Vagina (tissue), 2 donors: ENCODE measurements around the gene MAX. TPM values are rescaled to one million over a fixed set of nuclear protein-coding genes. Genes with fewer than 3 reads are reported as not detected.
A peak's percentile ranks its signal among the peaks of the same experiment; 100 is the strongest.

Source experiments
- DNase-seq, 2 donors: peaks; one replicate each; pipeline ENCODE4 v3.0.0-alpha.2; 2017; ENCODE audit errors: extremely low spot score in 2 of 2
- H3K27ac ChIP-seq: fragments of 200-600 bp; sonication (generic); one replicate; pipeline ENCODE4 v1.5.1; 2019
- H3K27me3 ChIP-seq: fragments of 200-600 bp; sonication (generic); one replicate; pipeline ENCODE4 v1.5.1; 2019
- H3K36me3 ChIP-seq, 2 donors: fragments of 200-600 bp; sonication (generic); one replicate each; pipeline ENCODE4 v1.5.1; 2017 to 2019
- H3K4me1 ChIP-seq: fragments of 200-600 bp; sonication (generic); one replicate; pipeline ENCODE4 v1.5.1; 2019
- H3K4me3 ChIP-seq, 2 donors: fragments of 200-600 bp; sonication (generic); 1 replicate in 1 of 2; 2 replicates in 1 of 2; pipeline ENCODE4 v1.5.1; 2016 to 2019
- H3K9me3 ChIP-seq: fragments of 200-600 bp; sonication (generic); one replicate; pipeline ENCODE4 v1.5.1; 2019
- POLR2A ChIP-seq, 2 donors: fragments of 450-650 bp; IDR thresholded peaks; one replicate each; pipeline ENCODE4 v1.6.1; 2017; ENCODE audit warnings: antibody characterized with exemption in 2 of 2, mild to moderate bottlenecking in 2 of 2, moderate library complexity in 2 of 2
- POLR2AphosphoS5 ChIP-seq, 2 donors: sonication (generic); formaldehyde crosslinking; IDR thresholded peaks; one replicate each; pipeline ENCODE4 v1.9.0; 2017; ENCODE audit warnings: antibody characterized with exemption in 2 of 2, mild to moderate bottlenecking in 2 of 2, low read depth in 1 of 2; ENCODE audit not compliant: insufficient read depth in 1 of 2
- intact Hi-C: fragments of 100-400 bp; cut with DNase I; formaldehyde crosslinking; loops from one replicate; pipeline ENCODE4 v1.15.1; 2023
- total RNA-seq: library from RNA; depleted of rRNA; stranded (reverse); fragments of >200 nt; gene quantifications from one replicate; pipeline ENCODE4 v1.2.3, GENCODE V29; 2016
- TF ChIP-seq, protein P1 (sequence below), 3 experiments: fragments of 450-650 bp in 2 of 3; fragments of 200-600 bp in 1 of 3; sonication (generic) in 1 of 3; IDR thresholded peaks; one replicate each; pipeline ENCODE4 v1.5.1; 2017 to 2019; ENCODE audit warnings: antibody characterized with exemption in 3 of 3, mild to moderate bottlenecking in 2 of 3, moderate library complexity in 2 of 3

Gene MAX
- total RNA-seq, 1 donor from 2014 or later, result 71.7 TPM

DNA sequence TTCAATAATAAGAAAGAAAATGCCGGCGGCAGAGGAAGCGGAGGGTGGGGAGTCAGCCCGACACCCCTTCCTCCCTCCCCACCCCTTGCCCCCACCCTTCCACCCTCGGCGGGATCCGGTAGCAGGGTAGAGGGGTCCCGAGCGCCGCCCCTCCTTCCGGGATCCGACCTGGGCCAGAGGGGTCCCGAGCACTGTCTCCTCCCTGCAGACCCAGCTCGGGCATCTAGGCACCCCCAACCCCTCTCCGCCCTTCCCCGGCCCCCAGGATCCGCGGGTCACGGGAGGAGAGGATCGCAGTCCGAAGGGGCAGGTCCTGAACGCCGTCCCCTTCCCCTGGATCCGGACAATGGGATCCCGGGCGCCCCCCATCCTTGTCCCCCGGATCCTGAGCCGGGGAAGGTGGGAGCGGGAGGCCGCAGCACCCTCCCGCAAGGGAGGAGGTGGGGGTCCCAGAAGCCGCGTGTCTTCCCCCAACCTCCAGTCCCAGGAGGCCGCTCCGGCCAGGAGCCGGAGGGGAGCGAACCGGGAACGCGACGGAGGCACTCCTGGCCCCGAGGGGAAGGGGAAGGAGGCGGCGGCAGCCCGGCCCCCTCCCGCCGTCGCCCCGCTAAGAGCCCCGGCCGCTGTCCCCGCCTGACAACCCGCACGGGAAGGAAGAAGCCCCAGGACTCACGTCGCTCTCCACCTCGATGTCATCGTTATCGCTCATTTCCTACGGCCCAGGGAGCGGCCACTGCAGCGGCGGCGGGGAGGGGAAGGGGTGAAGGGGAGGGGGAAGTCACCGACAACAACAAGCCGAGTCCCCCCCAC is 481 bp downstream of the MAX start:
- peaks cover 53% of the 10 kb centered on the region for H3K4me1 ChIP-seq
- peak overlapping the region; percentile 63 to 85 for H3K4me3 ChIP-seq
- peak overlapping the region; percentile 92 for H3K27ac ChIP-seq
- H3K9me3 ChIP-seq, result no peaks in the 10 kb centered on the region
- no peaks in the 10 kb centered on the region for H3K36me3 ChIP-seq
- no peaks in the 10 kb centered on the region for H3K27me3 ChIP-seq
- intact Hi-C loops, result loop anchor here (10.0 kb wide), 1 partner anchor 53 kb away; no protein-coding TSS in a partner anchor
- DNase-seq, result no peak
- no peak for TF ChIP-seq POLR2AphosphoS5 (IDR thresholded peaks at IDR 0.05; ENCODE audit: insufficient read depth in 1 of 2, low read depth in 1 of 2)
- TF ChIP-seq, protein P1, sequence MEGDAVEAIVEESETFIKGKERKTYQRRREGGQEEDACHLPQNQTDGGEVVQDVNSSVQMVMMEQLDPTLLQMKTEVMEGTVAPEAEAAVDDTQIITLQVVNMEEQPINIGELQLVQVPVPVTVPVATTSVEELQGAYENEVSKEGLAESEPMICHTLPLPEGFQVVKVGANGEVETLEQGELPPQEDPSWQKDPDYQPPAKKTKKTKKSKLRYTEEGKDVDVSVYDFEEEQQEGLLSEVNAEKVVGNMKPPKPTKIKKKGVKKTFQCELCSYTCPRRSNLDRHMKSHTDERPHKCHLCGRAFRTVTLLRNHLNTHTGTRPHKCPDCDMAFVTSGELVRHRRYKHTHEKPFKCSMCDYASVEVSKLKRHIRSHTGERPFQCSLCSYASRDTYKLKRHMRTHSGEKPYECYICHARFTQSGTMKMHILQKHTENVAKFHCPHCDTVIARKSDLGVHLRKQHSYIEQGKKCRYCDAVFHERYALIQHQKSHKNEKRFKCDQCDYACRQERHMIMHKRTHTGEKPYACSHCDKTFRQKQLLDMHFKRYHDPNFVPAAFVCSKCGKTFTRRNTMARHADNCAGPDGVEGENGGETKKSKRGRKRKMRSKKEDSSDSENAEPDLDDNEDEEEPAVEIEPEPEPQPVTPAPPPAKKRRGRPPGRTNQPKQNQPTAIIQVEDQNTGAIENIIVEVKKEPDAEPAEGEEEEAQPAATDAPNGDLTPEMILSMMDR (IDR thresholded peaks at IDR 0.05), result no peak
- no peak for TF ChIP-seq POLR2A (IDR thresholded peaks at IDR 0.05)

DNA sequence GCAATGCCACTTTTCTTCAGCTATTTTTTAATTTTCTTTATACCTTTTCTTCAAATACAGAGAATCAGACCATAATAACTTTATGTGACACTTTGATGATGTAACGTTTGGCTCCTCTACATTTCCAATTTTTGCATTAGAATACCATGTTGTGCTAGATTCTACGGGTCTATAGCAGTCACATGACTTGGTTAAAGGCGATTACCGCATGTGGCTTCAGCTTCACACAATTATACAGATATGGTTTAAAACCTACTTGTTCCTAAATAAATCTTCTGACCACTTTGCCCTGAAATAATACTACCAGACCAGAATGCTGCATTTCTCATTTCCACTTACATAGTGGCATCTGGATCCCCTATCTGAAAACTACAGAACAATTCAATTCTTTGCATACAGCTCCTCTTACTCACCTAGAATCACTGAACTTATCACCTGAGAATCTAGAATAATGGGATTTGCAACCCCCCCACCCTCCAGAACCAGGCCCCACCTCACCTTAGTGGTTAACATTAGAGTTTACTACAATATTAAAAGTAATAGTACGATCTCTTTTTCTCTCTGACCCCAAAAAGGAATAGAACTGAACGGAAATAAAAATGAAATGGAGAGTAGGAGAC is 1.3 kb downstream of the MAX start:
- Histone ChIP-seq H3K4me1 (peaks cover 61% of the 10 kb centered on the region), H3K4me3 (peak overlapping the region; percentile 63 to 85)
- intact Hi-C loops, result loop anchor here (10.0 kb wide), 1 partner anchor 54 kb away; no protein-coding TSS in a partner anchor

DNA sequence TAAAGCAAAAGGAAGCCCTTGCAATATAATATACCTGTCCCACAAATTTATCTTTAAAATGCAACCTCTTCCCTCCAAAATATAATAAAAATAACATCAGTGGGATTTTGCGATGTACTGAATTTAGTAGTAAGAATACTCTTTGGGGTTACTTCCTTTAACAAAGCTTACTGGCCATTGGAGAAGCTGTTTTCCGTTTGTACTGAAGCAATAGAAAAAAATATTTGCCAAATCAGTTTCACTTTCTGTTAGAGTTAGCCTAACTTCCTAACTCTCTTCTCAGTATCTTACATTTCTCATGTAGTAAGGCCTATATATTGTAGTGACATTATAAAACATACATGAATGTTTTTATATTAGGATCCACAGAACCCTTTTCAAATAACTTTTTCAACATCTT is 3.7 kb downstream of the MAX start:
- Histone ChIP-seq H3K27ac (peak overlapping the region; percentile 68), H3K4me3 (peak overlapping the region in 1 of 2 donors; percentile 19), H3K36me3 (peaks cover 0 to 14% of the 10 kb centered on the region in 2 donors), H3K4me1 (peaks cover 80% of the 10 kb centered on the region), H3K27me3 (no peaks in the 10 kb centered on the region), H3K9me3 (no peaks in the 10 kb centered on the region)
- no peak for DNase-seq
- TF ChIP-seq, protein P1 (IDR thresholded peaks at IDR 0.05), result no peak
- peak in 1 of 2 donors; percentile 18 for TF ChIP-seq POLR2AphosphoS5 (IDR thresholded peaks at IDR 0.05; ENCODE audit: insufficient read depth in 1 of 2, low read depth in 1 of 2)
- intact Hi-C loops, result no loop called here

More for the DNA sequence above, 1.3 kb downstream of the MAX start:
- Histone ChIP-seq H3K27ac (peak overlapping the region; percentile 92), H3K9me3 (no peaks in the 10 kb centered on the region), H3K36me3 (no peaks in the 10 kb centered on the region), H3K27me3 (no peaks in the 10 kb centered on the region)
- no peak for DNase-seq
- no peak for TF ChIP-seq POLR2AphosphoS5 (IDR thresholded peaks at IDR 0.05; ENCODE audit: insufficient read depth in 1 of 2, low read depth in 1 of 2)

DNA sequence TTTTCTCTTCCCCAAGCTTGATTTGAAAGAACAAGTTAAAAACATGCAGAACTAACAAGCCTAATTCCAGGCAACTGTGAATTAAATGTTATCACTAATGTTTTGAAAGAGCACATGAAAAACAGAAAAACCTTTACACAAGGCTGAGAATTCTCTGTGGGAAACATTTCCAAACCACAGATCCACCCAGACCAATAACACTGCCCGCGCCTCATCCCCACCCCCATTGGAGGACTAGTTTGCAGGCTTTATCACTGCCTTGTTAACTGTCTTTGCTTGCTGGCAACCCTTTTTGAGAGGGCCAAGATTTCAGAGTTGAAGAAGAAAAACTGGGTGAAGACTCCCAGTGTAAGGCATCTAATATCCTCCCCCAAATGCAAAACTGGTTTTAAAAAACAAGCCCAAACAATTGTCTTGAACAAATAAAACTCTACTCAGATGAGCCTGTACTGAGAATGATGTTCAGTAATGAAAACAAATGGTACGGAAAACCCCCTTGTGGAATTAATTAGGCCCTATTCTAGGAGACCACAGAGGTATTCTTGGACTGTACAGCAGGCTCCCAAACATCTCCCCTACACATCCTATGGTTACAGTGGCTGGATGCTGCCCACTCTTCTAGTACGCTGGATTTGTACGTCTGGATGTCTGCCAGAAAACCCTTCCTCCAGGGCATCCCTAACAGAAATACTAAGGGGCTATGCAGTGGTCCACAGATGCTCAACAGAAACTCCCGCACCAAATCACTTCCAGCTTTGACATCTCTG is 5.8 kb downstream of the MAX start:
- Histone ChIP-seq H3K4me1 (peaks cover 74% of the 10 kb centered on the region), H3K27me3 (no peaks in the 10 kb centered on the region), H3K9me3 (no peaks in the 10 kb centered on the region), H3K4me3 (peak overlapping the region in 1 of 2 donors; percentile 4), H3K27ac (peak overlapping the region; percentile 68), H3K36me3 (peaks cover 0 to 31% of the 10 kb centered on the region in 2 donors)
- no peak for DNase-seq
- TF ChIP-seq, protein P1 (IDR thresholded peaks at IDR 0.05), result no peak
- TF ChIP-seq POLR2A (IDR thresholded peaks at IDR 0.05) (no peak), POLR2AphosphoS5 (IDR thresholded peaks at IDR 0.05; ENCODE audit: insufficient read depth in 1 of 2, low read depth in 1 of 2) (no peak)
- intact Hi-C loops, result no loop called here

DNA sequence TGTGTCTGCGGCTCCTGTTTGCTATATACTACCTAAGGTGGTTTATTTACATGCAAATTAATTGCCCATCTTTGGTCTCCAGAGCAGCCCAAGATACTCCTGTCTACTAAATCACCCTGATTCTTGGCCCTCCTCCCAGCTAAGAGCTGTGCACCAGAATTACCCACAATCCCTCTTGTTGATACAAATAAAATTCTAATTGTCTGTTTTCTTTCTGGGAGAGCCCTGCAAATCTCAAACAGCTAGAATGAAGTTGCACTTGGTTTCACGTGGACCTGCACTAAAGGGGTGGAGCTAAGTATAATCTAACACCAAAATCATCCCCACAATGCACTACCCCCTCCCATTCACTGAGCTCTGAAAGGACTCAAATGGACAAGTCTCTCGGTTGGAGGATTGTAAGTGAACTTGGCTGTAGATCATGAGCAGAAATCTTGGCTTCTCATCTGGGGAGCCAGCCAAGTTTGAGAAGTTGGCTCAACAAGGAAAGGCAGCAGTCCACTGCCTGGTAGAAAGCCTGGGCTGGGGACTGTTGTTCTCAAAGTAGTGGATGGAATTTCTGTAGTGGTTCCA is 6.6 kb downstream of the MAX start:
- DNase-seq, result no peak

More for the DNA sequence above, 6.6 kb downstream of the MAX start:
- peak overlapping the region; percentile 68 for H3K27ac ChIP-seq
- H3K4me1 ChIP-seq, result peaks cover 67% of the 10 kb centered on the region
- peak overlapping the region in 1 of 2 donors; percentile 4 for H3K4me3 ChIP-seq
- no peaks in the 10 kb centered on the region for H3K27me3 ChIP-seq
- H3K36me3 ChIP-seq, result peaks cover 0 to 34% of the 10 kb centered on the region in 2 donors
- intact Hi-C loops, result no loop called here
- TF ChIP-seq POLR2A (IDR thresholded peaks at IDR 0.05), result no peak
- peak in 1 of 2 donors; percentile 59 for TF ChIP-seq POLR2AphosphoS5 (IDR thresholded peaks at IDR 0.05; ENCODE audit: insufficient read depth in 1 of 2, low read depth in 1 of 2)
- no peaks in the 10 kb centered on the region for H3K9me3 ChIP-seq
